Endothelial cell of umbilical vein (primary cell): Measurements from ENCODE around the gene FGD6.

Experiments used
- EZH2 ChIP-seq: IDR thresholded peaks from 2 replicates; pipeline ENCODE4 v1.6.1; 2012; ENCODE audit warnings: borderline replicate concordance, low read depth, mild to moderate bottlenecking, moderate library complexity, low read length, inconsistent platforms; ENCODE audit not compliant: severe bottlenecking
- FOS ChIP-seq: IDR thresholded peaks from 2 replicates; pipeline ENCODE4 v1.6.1; 2011; ENCODE audit warnings: mild to moderate bottlenecking, low read length, moderate library complexity, borderline replicate concordance; ENCODE audit not compliant: insufficient read depth
- GATA2 ChIP-seq: IDR thresholded peaks from 2 replicates; pipeline ENCODE4 v1.7.0; 2011; ENCODE audit warnings: low read depth, mild to moderate bottlenecking, moderate library complexity, mixed read lengths, low read length; ENCODE audit not compliant: insufficient read length, insufficient read depth
- JUN ChIP-seq: IDR thresholded peaks from 2 replicates; pipeline ENCODE4 v1.6.1; 2011; ENCODE audit warnings: borderline replicate concordance, low read depth; ENCODE audit not compliant: insufficient read length, insufficient read depth
- MYC ChIP-seq: IDR thresholded peaks from one replicate; pipeline ENCODE4 v1.6.1; 2011; ENCODE audit warnings: mild to moderate bottlenecking, low read depth, low read length
- POLR2A ChIP-seq: IDR thresholded peaks from 2 replicates; pipeline ENCODE4 v1.6.1; 2012; ENCODE audit warnings: low read depth, mild to moderate bottlenecking, control low read depth, low read length
- POLR2AphosphoS5 ChIP-seq: IDR thresholded peaks from 2 replicates; pipeline ENCODE4 v1.6.1; 2012; ENCODE audit warnings: low read depth, mild to moderate bottlenecking, control low read depth, low read length, moderate library complexity; ENCODE audit not compliant: insufficient read depth
- TF ChIP-seq, protein P1 (sequence below), 2 donors: IDR thresholded peaks; 1 replicate in 1 of 2; 2 replicates in 1 of 2; pipeline ENCODE4 v1.5.1; 2011; ENCODE audit warnings: low read length in 2 of 2, mild to moderate bottlenecking in 2 of 2, moderate library complexity in 2 of 2, control low read depth in 1 of 2, inconsistent platforms in 1 of 2, low read depth in 1 of 2; ENCODE audit not compliant: insufficient read depth in 1 of 2; ENCODE audit errors: extremely low read depth in 1 of 2
- TF ChIP-seq, protein P2 (sequence below): IDR thresholded peaks from 2 replicates; pipeline ENCODE4 v1.6.1; 2011; ENCODE audit not compliant: insufficient read depth, insufficient read length

DNA sequence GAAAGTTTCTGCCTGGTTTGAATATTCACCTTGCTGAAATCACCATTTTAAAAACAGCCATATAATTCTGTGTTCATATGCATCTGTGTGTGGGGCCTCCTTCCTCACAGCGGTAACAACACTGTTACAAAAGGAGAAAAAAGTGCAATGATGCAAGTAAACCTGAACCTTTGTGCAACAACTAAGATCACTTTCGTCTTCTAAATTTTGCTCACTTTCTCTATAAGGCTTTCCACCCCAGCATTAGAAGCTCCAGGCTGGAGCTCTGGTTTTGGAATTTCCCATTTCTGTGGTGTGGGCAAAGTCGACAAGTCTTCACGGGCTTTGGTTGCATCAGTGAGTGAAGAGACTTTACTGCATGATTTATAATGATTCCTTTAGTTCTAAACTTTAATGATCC, 18.4 kb downstream of the FGD6 start:
- TF ChIP-seq, protein P1, sequence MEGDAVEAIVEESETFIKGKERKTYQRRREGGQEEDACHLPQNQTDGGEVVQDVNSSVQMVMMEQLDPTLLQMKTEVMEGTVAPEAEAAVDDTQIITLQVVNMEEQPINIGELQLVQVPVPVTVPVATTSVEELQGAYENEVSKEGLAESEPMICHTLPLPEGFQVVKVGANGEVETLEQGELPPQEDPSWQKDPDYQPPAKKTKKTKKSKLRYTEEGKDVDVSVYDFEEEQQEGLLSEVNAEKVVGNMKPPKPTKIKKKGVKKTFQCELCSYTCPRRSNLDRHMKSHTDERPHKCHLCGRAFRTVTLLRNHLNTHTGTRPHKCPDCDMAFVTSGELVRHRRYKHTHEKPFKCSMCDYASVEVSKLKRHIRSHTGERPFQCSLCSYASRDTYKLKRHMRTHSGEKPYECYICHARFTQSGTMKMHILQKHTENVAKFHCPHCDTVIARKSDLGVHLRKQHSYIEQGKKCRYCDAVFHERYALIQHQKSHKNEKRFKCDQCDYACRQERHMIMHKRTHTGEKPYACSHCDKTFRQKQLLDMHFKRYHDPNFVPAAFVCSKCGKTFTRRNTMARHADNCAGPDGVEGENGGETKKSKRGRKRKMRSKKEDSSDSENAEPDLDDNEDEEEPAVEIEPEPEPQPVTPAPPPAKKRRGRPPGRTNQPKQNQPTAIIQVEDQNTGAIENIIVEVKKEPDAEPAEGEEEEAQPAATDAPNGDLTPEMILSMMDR (IDR thresholded peaks at IDR 0.05; ENCODE audit: extremely low read depth in 1 of 2, insufficient read depth in 1 of 2, low read depth in 1 of 2, low read length in 2 of 2), result no peak
- TF ChIP-seq GATA2 (no peak), POLR2A (no peak), JUN (no peak), FOS (no peak), POLR2AphosphoS5 (no peak), MYC (no peak), EZH2 (no peak)
- TF ChIP-seq, protein P2, sequence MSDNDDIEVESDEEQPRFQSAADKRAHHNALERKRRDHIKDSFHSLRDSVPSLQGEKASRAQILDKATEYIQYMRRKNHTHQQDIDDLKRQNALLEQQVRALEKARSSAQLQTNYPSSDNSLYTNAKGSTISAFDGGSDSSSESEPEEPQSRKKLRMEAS, result no peak
